GM18499 (cell line): ENCODE measurements around the gene HS1BP3.

ENCODE experiments used
- ATAC-seq: cut with Tn5 transposase; IDR thresholded peaks from one replicate; pipeline ENCODE4 v1.9.1; 2021; ENCODE audit warnings: moderate number of reproducible peaks; ENCODE audit not compliant: insufficient read depth, unreplicated experiment

The HS1BP3 gene

GRCh38 chr2:20590704-20591515 is 60.0 kb downstream of the HS1BP3 start:
- no peak for ATAC-seq

- no peak for ATAC-seq
These were observed 60.8 kb downstream of the HS1BP3 start for GRCh38 chr2:20589975-20590703.

GRCh38 chr2:20588918-20589871 is 61.7 kb downstream of the HS1BP3 start:
- no peak for ATAC-seq

GRCh38 chr2:20585710-20586594 is 64.9 kb downstream of the HS1BP3 start:
- no peak for ATAC-seq

- no peak for ATAC-seq
These were observed 65.6 kb downstream of the HS1BP3 start for GRCh38 chr2:20585359-20585709.

GRCh38 chr2:20584399-20585358 is 66.2 kb downstream of the HS1BP3 start:
- ATAC-seq, result no peak

- no peak for ATAC-seq
These were observed 66.9 kb downstream of the HS1BP3 start for GRCh38 chr2:20584045-20584398.

- ATAC-seq, result no peak
These were observed 67.4 kb downstream of the HS1BP3 start for GRCh38 chr2:20583425-20583881.

- ATAC-seq, result no peak
These were observed 68.2 kb downstream of the HS1BP3 start for GRCh38 chr2:20582600-20583221.

GRCh38 chr2:20580690-20581437 is 70.0 kb downstream of the HS1BP3 start:
- no peak for ATAC-seq

GRCh38 chr2:20579866-20580265 is 71.0 kb downstream of the HS1BP3 start:
- ATAC-seq, result no peak

GRCh38 chr2:20578895-20579825 is 71.7 kb downstream of the HS1BP3 start:
- ATAC-seq, result peak; percentile 45

- no peak for ATAC-seq
These were observed 72.5 kb downstream of the HS1BP3 start for GRCh38 chr2:20578266-20578894.

GRCh38 chr2:20577495-20578235 is 73.2 kb downstream of the HS1BP3 start:
- no peak for ATAC-seq

- ATAC-seq, result peak; percentile 78
These were observed 74.2 kb downstream of the HS1BP3 start for GRCh38 chr2:20576598-20577115.
